HUES64 (cell line): ENCODE results near the gene KCNK18. TPM values are rescaled to one million over a fixed set of nuclear protein-coding genes. Genes with fewer than 3 reads are reported as not detected.
A peak's percentile ranks its signal among the peaks of the same experiment; 100 is the strongest.

Experiments
- H3K27ac ChIP-seq: 2 replicates; pipeline ENCODE4 v1.7.0; 2013; ENCODE audit warnings: low read depth, low read length, inconsistent platforms
- H3K27me3 ChIP-seq: 2 replicates; pipeline ENCODE4 v1.6.1; 2013; ENCODE audit warnings: mild to moderate bottlenecking, low read length; ENCODE audit not compliant: insufficient read depth
- H3K36me3 ChIP-seq: 2 replicates; pipeline ENCODE4 v1.6.1; 2013; ENCODE audit warnings: mild to moderate bottlenecking, low read length; ENCODE audit not compliant: insufficient read depth
- H3K4me1 ChIP-seq: 2 replicates; pipeline ENCODE4 v1.6.1; 2013; ENCODE audit warnings: mild to moderate bottlenecking, low read length, moderate library complexity; ENCODE audit not compliant: insufficient read depth
- H3K4me3 ChIP-seq: 2 replicates; pipeline ENCODE4 v1.5.1; 2013; ENCODE audit warnings: mild to moderate bottlenecking, low read length, moderate library complexity
- H3K9ac ChIP-seq: 2 replicates; pipeline ENCODE4 v1.6.1; 2013; ENCODE audit warnings: mild to moderate bottlenecking, low read depth, low read length
- H3K9me3 ChIP-seq: 2 replicates; pipeline ENCODE4 v1.6.1; 2013; ENCODE audit warnings: low read depth, low read length; ENCODE audit not compliant: insufficient read depth
- WGBS: fragments of 150-250, 120-280 bp; methylation state at CpG from one replicate; pipeline ENCODE4 v1.1.7; 2013; ENCODE audit warnings: missing lambda C conversion rate; 5-methylcytosine and 5-hydroxymethylcytosine counted together
- polyA plus RNA-seq, 2 experiments: library from polyadenylated mRNA; stranded (reverse); fragments of 50-300 nt; gene quantifications; one replicate each; pipeline ENCODE4 v1.2.3, GENCODE V29; 2013

KCNK18 gene
- not detected for polyA plus RNA-seq (2013, experiment 1 of 2)
- polyA plus RNA-seq (2013, experiment 2 of 2), result not detected

GRCh38 chr10:117197189-117197588 is at the start of gene KCNK18:
KCNK18 (plus strand) TSS chr10:117197489; CDS start chr10:117197489, 0 bp downstream.
- WGBS, result 92% methylated on average over 12 of the region's 12 CpGs
- Histone ChIP-seq H3K4me3 (no peak within 1 kb of the TSS), H3K4me1 (0 out of 2 replicates have a peak, but pooled peaks cover 4% of the 10 kb centered on the region), H3K27ac (no peak within 1 kb of the TSS), H3K9ac (no peak within 1 kb of the TSS), H3K9me3 (no peaks in the 10 kb centered on the region), H3K36me3 (no peaks in the 10 kb centered on the region), H3K27me3 (no peaks in the 10 kb centered on the region)

DNA sequence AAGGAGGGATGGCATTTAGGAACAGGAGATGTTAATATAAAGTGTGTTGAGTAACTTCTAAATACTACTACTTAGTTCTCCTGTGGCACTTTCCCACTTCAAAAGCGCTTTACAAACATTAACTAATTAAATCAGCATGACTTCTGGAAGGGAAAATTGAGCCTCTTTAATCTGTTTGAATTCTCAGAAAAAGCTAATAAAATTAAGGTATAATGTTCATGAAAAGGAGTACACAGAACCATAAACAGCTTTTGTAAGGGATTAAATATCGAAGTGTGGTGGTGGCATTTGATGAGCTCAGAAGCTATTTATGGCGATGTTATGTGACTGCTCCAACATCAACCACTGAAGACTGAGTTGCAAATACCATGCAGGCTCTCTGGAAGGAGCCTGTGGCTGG is 49.0 kb upstream of the KCNK18 start:
- peaks cover 14% of the 10 kb centered on the region for H3K9me3 ChIP-seq
- H3K27ac ChIP-seq, result no peak overlapping the region
- 89% methylated on average over 2 of the region's 3 CpGs for WGBS
- H3K4me1 ChIP-seq, result no peaks in the 10 kb centered on the region
- H3K4me3 ChIP-seq, result no peak overlapping the region
- H3K27me3 ChIP-seq, result peaks cover 97% of the 10 kb centered on the region
- no peaks in the 10 kb centered on the region for H3K36me3 ChIP-seq
- H3K9ac ChIP-seq, result no peak overlapping the region

DNA sequence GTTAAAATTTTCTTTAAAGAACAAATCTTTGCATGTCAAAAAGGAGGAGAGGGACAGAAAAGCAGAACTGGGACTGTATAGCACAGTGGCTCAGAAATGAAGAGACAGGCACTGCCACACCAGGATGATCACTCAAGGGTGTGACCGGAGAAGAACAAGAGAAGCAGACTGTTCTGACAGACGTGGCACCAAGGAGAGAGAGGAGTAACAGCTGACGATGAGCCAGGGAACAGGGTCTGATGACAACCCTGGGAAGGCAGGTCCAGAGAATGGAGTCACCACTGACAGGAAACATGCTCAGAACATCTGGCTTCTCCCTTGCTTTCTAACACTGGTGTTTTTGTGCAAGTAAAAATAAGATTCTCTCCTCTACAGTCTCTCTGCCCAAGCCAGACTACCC is 44.6 kb upstream of the KCNK18 start:
- peaks cover 97% of the 10 kb centered on the region for H3K27me3 ChIP-seq
- no peaks in the 10 kb centered on the region for H3K4me1 ChIP-seq
- H3K27ac ChIP-seq, result no peak overlapping the region
- H3K4me3 ChIP-seq, result no peak overlapping the region
- no peak overlapping the region for H3K9ac ChIP-seq
- H3K36me3 ChIP-seq, result no peaks in the 10 kb centered on the region
- H3K9me3 ChIP-seq, result no peaks in the 10 kb centered on the region
- 55% methylated on average over 3 of the region's 3 CpGs for WGBS

DNA sequence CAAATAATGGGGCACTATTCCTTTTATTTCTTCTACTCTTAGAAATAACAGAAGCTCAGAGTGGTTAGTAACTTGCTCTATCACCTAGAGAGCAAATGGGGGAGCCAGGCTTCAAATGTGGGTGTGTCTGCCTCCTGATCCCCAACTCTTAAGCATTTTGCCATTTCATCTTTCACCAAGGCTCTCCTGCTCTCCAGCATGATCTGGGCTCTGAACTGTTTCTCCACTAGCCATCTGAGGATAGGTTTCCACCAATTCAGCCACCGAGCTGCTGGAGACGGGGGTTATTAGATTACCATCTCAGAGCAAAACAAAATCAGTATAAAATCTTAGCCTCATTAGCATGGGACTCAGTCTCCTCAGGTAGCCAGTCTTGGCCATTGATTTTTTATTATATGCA is 39.0 kb upstream of the KCNK18 start:
- H3K27me3 ChIP-seq, result peaks cover 100% of the 10 kb centered on the region

GRCh38 chr10:117159390-117159789 is 37.9 kb upstream of the KCNK18 start:
- Histone ChIP-seq H3K27me3 (peaks cover 100% of the 10 kb centered on the region), H3K9me3 (no peaks in the 10 kb centered on the region), H3K9ac (no peak overlapping the region), H3K36me3 (no peaks in the 10 kb centered on the region), H3K27ac (peak overlapping the region; percentile 17; the same call in 1 of the 2 replicates), H3K4me1 (peaks cover 47% of the 10 kb centered on the region), H3K4me3 (no peak overlapping the region; the same call in 1 of the 2 replicates)
- under 1% methylated on average over 6 of the region's 6 CpGs for WGBS

More for the DNA sequence above, 39.0 kb upstream of the KCNK18 start:
- no peak overlapping the region for H3K27ac ChIP-seq
- H3K4me3 ChIP-seq, result no peak overlapping the region
- H3K4me1 ChIP-seq, result peaks cover 47% of the 10 kb centered on the region
- no peak overlapping the region for H3K9ac ChIP-seq
- H3K36me3 ChIP-seq, result no peaks in the 10 kb centered on the region
- WGBS, result 15% methylated on average over 2 of the region's 2 CpGs
- H3K9me3 ChIP-seq, result no peaks in the 10 kb centered on the region

DNA sequence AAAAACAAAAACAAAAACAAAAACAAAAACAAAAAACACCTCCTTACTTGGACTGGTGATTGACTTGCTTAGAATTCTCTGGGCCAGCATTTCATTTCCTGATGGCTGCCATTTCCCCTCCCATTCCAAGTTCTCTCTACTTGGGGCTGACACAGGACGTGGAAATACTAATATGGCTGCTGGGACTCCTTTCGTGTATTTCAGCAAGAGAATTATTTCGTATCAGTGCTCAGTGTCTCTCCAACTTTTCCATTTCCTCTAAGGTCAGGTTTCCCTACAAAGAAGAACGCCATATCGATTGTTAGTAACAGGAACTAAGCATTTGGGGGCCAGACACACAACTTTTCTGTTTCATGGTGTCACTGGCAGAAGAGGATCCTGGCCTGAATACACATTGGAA is 36.7 kb upstream of the KCNK18 start:
- Histone ChIP-seq H3K4me3 (no peak overlapping the region), H3K27me3 (peaks cover 100% of the 10 kb centered on the region), H3K36me3 (no peaks in the 10 kb centered on the region), H3K4me1 (peaks cover 47% of the 10 kb centered on the region), H3K9me3 (no peaks in the 10 kb centered on the region), H3K9ac (no peak overlapping the region), H3K27ac (no peak overlapping the region)
- WGBS, result 5% methylated on average over 5 of the region's 5 CpGs

GRCh38 chr10:117161386-117162033 is 35.8 kb upstream of the KCNK18 start:
- Histone ChIP-seq H3K27ac (no peak overlapping the region), H3K9ac (no peak overlapping the region), H3K36me3 (no peaks in the 10 kb centered on the region), H3K4me1 (peaks cover 51% of the 10 kb centered on the region), H3K4me3 (no peak overlapping the region), H3K27me3 (peaks cover 100% of the 10 kb centered on the region), H3K9me3 (no peaks in the 10 kb centered on the region)
- WGBS, result 9% methylated on average over 6 of the region's 6 CpGs

DNA sequence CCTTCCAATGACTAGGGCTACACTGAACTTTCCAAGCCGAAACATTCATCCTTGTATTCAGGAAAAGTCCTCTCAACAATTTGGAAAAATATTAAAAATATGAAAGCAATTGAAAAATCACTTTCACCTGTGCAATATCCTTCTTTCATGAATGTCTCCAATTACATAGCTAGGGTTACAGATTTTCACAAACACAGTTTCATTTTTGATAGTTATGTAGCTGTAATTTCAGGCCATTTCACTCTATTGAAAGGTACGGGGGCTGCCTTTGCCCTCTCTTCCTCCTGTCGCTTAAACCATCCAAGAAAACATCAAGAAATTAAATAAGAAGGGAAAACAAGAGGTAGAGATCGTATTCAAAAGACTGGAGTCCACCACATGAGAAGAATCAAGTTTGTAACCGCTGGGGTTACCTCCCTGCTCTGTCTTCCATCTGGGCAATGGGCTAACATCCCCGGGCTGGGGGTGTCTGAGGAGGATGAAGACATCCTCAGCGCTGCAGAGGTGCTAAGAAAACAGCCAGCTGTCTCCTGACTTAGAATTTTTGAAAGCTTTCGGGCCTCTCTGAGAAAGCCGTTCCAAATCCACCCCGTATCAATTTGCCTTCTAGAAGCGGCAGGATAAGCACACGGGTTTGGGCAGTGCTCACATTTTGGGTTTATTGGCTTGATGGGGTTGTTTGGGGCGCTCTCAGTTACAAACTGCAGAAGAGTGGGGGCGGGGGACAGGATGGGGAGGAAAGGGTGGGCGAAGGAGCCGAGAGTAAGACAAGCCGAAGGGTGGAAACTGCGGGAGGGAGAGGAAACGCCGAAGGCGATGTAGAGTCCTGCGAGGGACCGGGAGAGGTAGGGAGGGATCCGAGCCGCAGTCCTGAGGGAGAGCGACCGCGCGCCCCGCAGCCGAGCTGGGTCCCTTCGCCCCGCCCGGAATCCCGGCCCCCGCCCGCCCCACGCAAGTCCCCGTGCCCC is 34.9 kb upstream of the KCNK18 start:
- H3K36me3 ChIP-seq, result no peaks in the 10 kb centered on the region
- H3K4me1 ChIP-seq, result peaks cover 51% of the 10 kb centered on the region
- H3K9me3 ChIP-seq, result no peaks in the 10 kb centered on the region
- 2% methylated on average over 38 of the region's 39 CpGs for WGBS
- no peak overlapping the region for H3K27ac ChIP-seq
- no peak overlapping the region for H3K9ac ChIP-seq
- peak overlapping the region; percentile 39 for H3K4me3 ChIP-seq
- peaks cover 100% of the 10 kb centered on the region for H3K27me3 ChIP-seq

DNA sequence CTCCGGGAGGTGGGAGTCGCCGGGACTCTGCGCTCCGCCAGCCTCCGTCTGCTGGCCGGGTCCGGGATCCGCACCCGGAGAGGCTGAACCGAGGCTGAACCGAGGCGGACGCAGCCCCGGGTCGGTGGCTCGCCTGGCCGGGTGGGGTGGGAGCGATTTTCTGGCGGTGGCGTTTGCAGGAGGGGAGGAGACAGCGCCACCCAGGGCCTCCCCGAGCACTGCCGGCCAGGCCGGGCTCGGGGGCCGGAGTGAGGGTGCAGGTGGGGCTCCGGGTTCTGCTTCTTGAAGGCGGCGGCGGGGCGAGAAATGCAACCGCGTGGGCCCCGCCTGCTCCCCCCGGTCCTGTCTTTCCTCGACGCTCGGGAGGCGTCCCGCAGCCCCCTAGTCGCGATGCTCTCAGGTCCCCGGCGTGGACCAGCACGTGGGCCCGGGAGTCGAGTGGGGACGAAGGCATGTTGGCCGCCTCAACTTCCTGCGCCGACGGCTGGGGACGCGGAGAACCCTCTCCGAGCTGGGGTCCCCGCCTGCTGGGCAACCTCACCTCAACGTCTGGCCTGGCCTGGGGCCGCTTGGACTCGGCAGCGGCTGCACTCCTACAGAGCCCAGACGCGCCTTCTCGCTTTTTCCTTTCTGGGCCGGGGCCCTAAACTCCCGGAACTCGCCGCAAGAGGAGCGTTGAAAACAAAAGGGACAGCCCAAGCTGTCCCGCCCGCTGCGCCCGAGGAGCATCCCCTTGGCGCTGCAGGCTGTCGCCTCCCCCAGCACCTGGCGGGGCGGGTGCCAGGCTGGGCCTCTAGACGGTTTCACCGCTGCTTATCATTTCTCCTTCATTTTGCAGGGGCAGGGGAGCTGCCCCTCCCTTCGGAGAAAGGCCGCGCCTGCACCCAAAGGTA is 34.0 kb upstream of the KCNK18 start:
- H3K36me3 ChIP-seq, result no peaks in the 10 kb centered on the region
- under 1% methylated on average over 82 of the region's 82 CpGs for WGBS
- no peak overlapping the region for H3K9ac ChIP-seq
- peaks cover 45% of the 10 kb centered on the region for H3K4me1 ChIP-seq
- H3K27me3 ChIP-seq, result peaks cover 100% of the 10 kb centered on the region
- no peak overlapping the region for H3K27ac ChIP-seq
- no peaks in the 10 kb centered on the region for H3K9me3 ChIP-seq
- H3K4me3 ChIP-seq, result peak overlapping the region; percentile 39

DNA sequence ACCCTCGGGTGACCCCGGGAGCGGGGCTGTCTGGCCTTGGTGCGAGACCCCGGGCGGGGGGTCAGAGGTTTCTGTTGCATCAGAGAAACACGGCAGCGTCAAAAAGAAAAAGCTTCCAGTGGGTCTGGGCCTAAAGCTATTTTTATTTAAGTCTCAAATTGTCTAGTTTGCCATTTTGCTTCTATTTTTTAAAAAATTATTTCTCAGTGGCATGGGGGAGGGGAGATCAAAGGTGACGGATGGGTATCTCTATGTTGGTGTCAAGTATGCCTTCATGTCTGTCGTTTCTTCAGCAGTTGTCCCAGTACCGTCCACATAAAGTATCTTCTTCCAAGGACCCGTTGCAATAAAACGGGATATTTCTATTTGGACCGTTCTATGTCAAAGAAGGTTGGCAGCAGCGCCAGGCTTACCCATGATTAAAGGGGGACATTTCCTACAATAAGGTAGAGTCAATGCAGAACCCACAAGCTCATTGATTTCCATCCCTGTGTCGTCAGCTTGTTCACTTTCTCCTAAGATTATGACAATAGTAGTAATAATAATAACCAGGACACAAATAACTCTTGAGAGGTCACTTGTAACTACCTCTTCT is 33.2 kb upstream of the KCNK18 start:
- H3K9me3 ChIP-seq, result no peaks in the 10 kb centered on the region
- peaks cover 38% of the 10 kb centered on the region for H3K4me1 ChIP-seq
- 5% methylated on average over 14 of the region's 16 CpGs for WGBS
- H3K9ac ChIP-seq, result no peak overlapping the region
- no peaks in the 10 kb centered on the region for H3K36me3 ChIP-seq
- H3K27me3 ChIP-seq, result peaks cover 100% of the 10 kb centered on the region
- no peak overlapping the region for H3K27ac ChIP-seq
- peak overlapping the region; percentile 39 for H3K4me3 ChIP-seq
